Left ventricle myocardium inferior (tissue), 1 donor: Measurements from ENCODE around the gene STX1A. TPM values are rescaled to one million over a fixed set of nuclear protein-coding genes. Genes with fewer than 3 reads are reported as not detected.
A peak's percentile ranks its signal among the peaks of the same experiment; 100 is the strongest.

Source experiments
- DNase-seq: peaks from one replicate; pipeline ENCODE4 v3.0.0-alpha.2; 2020
- H3K27ac ChIP-seq: fragments of 200-600 bp; replicated peaks from 2 replicates; pipeline ENCODE4 v1.8.0; 2021
- H3K27me3 ChIP-seq: fragments of 200-600 bp; 2 replicates; pipeline ENCODE4 v1.8.0; 2021; ENCODE audit warnings: low read depth
- H3K36me3 ChIP-seq: fragments of 200-600 bp; 2 replicates; pipeline ENCODE4 v1.8.0; 2021
- H3K4me1 ChIP-seq: fragments of 200-600 bp; 2 replicates; pipeline ENCODE4 v1.8.0; 2021
- H3K4me3 ChIP-seq: fragments of 200-600 bp; 2 replicates; pipeline ENCODE4 v1.8.0; 2021; ENCODE audit warnings: mild to moderate bottlenecking, moderate library complexity
- H3K9me3 ChIP-seq: fragments of 200-600 bp; replicated peaks from 2 replicates; pipeline ENCODE4 v1.8.0; 2021
- intact Hi-C: fragments of 100-400 bp; cut with micrococcal nuclease; formaldehyde crosslinking; loops from one replicate; pipeline ENCODE4 v1.11.0; 2022
- total RNA-seq: library from RNA; stranded (reverse); fragmentation: NEBNext Ultra II Directional; extraction: Animal tissue kit (Norgen Biotek cat#: 25700); gene quantifications from one replicate; pipeline ENCODE4 v1.2.1, GENCODE V29; 2021
- TF ChIP-seq, protein P1 (sequence below): fragments of 200-600 bp; IDR thresholded peaks from 2 replicates; pipeline ENCODE4 v1.8.0; 2021; ENCODE audit warnings: antibody characterized with exemption, mild to moderate bottlenecking, borderline replicate concordance
- donor health status: DM: no; HTN: yes; CAD: no; lungs with severe emphysema.

STX1A gene
- total RNA-seq, 1 donor from 2014 or later = 2.9 TPM

DNA sequence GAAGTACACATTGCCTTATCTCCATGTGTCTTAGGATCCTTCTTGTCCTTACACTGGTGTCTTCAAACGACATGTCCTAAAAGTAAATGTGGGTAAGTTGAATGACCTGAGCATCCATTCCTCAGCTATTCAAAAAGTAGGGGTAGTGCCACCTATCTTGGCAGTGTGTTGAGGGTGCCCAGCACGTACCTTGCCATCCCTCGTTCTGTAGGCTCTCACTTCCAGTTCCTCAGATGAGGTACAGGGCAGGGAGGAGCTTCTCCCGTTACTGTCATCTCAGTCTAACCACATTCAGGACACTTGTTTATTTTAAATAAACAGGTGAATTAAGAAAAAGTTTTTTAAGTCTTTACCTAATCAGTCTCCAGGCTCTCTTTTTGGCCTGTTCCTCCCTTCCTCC is 23.1 kb downstream of the STX1A start:
- Histone ChIP-seq H3K27me3 (no peaks in the 10 kb centered on the region), H3K4me1 (no peaks in the 10 kb centered on the region), H3K9me3 (no peaks in the 10 kb centered on the region), H3K27ac (no peak overlapping the region), H3K36me3 (peaks cover 86% of the 10 kb centered on the region), H3K4me3 (no peak overlapping the region)
- intact Hi-C loops = no loop called here
- no peak for DNase-seq
- TF ChIP-seq, protein P1, sequence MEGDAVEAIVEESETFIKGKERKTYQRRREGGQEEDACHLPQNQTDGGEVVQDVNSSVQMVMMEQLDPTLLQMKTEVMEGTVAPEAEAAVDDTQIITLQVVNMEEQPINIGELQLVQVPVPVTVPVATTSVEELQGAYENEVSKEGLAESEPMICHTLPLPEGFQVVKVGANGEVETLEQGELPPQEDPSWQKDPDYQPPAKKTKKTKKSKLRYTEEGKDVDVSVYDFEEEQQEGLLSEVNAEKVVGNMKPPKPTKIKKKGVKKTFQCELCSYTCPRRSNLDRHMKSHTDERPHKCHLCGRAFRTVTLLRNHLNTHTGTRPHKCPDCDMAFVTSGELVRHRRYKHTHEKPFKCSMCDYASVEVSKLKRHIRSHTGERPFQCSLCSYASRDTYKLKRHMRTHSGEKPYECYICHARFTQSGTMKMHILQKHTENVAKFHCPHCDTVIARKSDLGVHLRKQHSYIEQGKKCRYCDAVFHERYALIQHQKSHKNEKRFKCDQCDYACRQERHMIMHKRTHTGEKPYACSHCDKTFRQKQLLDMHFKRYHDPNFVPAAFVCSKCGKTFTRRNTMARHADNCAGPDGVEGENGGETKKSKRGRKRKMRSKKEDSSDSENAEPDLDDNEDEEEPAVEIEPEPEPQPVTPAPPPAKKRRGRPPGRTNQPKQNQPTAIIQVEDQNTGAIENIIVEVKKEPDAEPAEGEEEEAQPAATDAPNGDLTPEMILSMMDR = no peak

DNA sequence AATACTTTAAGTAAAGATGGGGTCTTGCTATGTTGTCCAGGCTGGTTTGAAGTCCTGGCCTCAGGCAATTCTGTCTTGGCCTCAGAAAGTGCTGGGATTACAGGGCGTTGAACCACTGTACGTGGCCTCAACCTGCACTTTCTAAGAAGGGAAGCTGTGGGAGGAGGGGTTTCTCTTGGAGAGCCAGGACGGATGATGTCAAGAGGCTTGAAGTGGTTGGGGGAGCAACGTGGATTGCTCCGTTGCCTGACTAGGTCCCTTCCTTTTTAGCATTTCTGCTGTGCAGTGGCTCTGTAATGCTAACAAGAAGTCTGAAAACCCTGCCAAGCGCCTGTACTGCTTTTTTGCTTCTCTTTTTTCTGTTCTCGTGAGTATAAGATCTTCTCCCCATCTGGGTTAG is 28.8 kb downstream of the STX1A start:
- no peak overlapping the region for H3K4me3 ChIP-seq
- TF ChIP-seq, protein P1 = no peak
- no peak overlapping the region for H3K27ac ChIP-seq
- peaks cover 90% of the 10 kb centered on the region for H3K36me3 ChIP-seq
- H3K27me3 ChIP-seq = no peaks in the 10 kb centered on the region
- H3K9me3 ChIP-seq = no peaks in the 10 kb centered on the region
- H3K4me1 ChIP-seq = no peaks in the 10 kb centered on the region
- intact Hi-C loops = no loop called here
- DNase-seq = no peak

DNA sequence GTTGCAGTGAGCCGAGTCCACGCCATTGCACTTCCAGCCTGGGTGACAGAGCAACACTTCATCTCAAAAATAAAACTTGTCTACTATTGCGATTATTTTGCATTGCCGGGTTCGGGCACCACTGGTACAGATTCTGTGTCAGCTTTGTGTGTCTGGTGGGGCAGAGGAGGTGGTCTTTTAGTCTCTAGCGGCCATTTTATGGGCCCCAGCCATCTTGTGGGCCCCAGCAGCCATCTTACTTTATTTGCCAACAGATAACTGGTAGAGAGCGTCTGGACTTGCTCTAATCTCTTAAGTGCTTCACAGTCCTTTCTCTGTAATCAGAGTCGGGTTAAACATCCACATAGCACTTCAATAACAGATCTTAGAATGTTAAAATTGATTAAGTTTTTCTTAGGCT is 31.2 kb downstream of the STX1A start:
- H3K27ac ChIP-seq = no peak overlapping the region
- peaks cover 67% of the 10 kb centered on the region for H3K36me3 ChIP-seq

DNA sequence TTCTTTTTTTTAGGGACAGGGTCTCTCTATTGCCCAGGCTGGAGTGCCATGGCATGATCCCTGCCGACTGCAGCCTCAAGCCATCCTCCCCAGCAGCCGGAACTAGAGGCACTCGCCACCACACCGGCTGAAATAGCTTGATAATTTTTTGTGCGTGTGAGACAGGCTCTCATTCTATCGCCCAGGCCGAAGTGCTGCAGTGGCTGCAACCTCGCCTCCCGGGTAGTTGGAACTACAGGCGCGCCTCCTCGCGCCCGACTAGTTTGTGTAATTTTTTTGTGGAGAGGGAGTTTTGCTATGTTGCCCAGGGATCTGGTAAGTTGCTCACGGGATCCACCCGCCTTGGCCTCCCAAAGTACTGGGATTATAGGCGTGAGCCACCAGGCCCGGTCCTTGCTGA is 34.2 kb downstream of the STX1A start:
- Histone ChIP-seq H3K27me3 (no peaks in the 10 kb centered on the region), H3K9me3 (no peaks in the 10 kb centered on the region), H3K36me3 (peaks cover 39% of the 10 kb centered on the region), H3K4me3 (no peak overlapping the region), H3K27ac (no peak overlapping the region), H3K4me1 (peaks cover 52% of the 10 kb centered on the region)
- intact Hi-C loops = no loop called here
- TF ChIP-seq, protein P1 = no peak
- DNase-seq = no peak

More for the DNA sequence above, 31.2 kb downstream of the STX1A start:
- Histone ChIP-seq H3K27me3 (no peaks in the 10 kb centered on the region), H3K9me3 (no peaks in the 10 kb centered on the region), H3K4me1 (peaks cover 22% of the 10 kb centered on the region), H3K4me3 (no peak overlapping the region)
- DNase-seq = no peak
- intact Hi-C loops = no loop called here
- TF ChIP-seq, protein P1 = no peak

DNA sequence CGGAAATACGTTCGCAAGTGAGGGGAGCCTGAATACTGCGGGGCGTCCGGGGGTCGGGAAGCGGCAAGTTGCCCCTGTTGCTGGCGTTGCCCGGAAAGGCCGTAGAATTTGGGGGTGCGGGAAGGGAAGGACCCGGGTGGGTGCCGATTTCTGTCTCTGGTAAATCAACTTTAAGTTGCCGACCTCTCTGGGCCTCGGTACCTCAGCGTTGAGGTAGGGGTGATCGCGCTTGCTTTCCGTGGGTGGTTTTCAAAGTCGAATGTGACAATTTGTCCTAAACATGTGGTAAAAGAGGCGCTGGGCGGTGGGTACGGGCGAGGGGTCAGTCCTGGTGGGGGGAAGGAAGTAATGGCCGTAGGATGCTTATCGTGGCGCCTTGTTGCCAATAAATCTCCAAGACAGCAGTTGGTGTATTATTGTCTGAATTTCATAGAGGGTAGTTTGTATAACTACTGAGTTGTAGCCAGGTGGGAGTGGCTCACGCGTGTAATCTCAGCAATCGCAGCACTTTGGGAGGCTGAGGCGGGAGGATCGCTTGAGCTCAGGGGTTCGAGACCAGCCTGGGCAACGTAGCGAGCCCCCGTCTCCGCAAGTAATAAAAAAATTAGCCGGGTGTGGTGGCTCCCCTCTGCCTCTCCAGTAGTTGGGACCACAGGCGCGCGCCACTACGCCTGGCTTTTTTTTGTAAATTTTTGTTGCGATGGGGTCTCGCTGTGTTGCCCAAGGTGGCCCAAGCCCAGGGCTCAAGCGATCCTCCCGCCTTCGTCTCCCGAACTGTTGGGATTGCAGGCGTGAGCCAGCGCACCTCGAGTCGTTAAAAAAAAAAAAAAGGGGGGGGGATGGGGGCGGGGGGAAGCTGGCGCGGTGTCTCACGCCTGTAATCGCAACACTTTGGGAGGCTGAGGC is 35.4 kb downstream of the STX1A start:
- intact Hi-C loops = no loop called here
- DNase-seq = no peak
- Histone ChIP-seq H3K27me3 (no peaks in the 10 kb centered on the region), H3K9me3 (no peaks in the 10 kb centered on the region), H3K4me1 (peaks cover 64% of the 10 kb centered on the region), H3K36me3 (peaks cover 29% of the 10 kb centered on the region), H3K4me3 (peak overlapping the region; percentile 100), H3K27ac (peak overlapping the region; percentile 93)
- TF ChIP-seq, protein P1 = no peak
